Measurements from ENCODE around the gene DBI.
"Not testable (repeated sequence)": the region's sequence is repeated elsewhere in the genome, so short reads cannot be mapped to it uniquely, and the experiment has no call there.

Gene DBI

DNA sequence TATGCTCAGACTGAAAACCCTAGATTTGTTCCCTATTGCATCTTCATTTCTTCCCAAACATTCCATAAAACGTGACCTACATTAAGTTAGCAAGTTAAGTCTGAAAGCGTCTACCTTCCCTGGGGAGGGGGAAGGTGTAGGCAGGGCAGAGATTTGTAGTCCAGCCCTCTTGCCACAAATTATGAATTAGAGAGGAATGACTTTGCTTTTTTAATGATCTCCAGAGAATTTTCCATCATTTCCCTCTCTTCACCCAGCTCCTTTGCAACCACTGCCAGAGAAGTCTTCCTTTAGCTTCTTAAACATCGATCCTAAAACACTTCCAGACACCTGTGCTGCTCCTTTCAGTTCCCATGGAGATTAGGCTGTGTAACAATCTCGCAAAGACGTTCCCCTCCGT, 1.3 kb upstream of the DBI start:
- DNase-seq (ENCODE audit: low spot score): no peak

DNA sequence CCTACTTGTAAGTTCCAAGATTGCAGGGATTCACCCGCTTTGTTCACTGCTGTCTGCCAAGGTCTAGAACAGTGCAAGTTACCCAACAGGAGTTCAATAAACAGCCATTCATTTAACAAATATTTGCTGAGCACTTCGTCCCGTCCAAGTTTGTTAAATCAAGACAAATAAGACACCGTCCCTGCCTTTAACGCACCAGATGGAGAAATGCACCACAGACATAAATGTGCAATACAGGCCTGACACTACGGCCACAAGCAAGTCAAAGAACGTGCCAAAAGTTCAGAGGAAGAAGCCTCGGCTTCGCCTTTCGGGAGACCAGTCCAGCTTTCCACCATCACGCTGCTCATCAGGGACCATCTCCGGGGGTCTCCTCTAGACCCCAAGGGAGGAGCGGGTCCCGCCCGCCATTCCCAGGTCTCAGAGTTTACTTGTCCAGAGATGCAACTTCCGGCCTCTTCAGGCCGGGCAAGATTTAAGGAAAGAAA, 572 bp upstream of the DBI start:
- DNase-seq (ENCODE audit: low spot score): peak; percentile 64

DNA sequence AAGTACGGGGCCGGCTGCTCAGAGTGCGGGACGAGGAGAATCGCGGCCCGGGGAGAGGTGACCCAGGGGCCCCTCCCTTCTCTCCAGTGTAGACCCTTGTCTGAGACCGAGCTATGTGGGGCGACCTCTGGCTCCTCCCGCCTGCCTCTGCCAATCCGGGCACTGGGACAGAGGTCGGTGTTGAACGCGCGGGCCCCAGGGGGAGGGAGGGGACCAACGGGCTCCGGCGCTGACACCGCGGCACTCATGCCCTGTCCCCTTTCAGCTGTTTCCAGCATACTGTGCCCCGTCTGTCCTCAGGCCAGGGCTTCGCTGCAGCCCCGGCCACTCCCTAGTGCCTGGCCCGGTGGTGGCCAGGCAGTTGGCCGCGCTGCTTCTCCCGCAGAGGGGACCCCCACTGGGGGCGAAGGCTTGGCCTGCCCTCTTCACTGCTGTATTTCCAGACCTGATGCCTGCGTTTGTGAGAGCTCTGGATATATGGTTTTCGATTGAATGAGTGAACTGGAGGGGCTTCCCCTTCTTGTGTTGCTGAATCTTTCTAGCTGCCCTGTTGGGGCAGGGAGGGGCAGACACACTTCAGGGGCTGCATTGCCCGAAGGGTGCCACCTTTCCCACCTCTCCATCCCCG, 809 bp downstream of the DBI start:
- DNase-seq (ENCODE audit: low spot score): peak; percentile 60

DNA sequence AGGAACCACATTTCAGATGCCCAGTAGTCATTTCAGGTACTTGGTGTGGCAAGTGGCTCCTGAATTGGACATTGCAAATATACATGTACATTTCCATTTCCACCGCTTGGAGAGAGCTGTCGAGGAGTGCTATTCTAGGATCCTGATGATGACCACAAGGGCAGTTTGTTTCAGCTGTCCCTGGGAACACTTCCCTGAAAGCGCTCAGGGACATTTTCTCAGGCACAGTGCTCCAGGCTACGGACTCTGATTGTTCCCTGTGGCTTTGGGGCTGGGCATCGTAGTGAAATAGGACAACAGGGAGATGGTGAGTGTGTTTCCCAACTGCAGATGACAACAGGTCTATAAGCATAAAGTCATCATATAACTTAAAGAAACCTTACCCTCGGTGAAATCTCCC, 3.1 kb downstream of the DBI start:
- DNase-seq (ENCODE audit: low spot score): peak; percentile 40

DNA sequence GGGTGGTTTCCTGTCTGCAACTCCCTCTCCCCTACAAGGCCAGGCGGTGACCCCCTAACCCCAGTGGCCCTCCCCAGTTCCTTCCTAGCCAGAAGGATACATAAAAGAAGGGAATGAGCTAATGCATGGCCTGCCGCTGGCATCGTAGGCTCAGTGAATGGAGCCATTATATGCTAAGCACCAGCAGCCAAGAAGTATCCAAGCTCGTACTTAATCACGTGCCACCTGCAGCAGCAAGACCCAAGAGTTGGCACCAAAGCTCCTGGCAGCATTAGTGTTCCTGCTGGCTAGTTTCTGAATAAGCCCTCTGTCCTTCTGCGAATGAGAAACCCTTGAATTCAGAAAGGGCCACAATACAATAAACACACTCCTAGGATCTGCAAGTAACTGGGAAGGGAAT, 4.3 kb downstream of the DBI start:
- peak; percentile 97 for DNase-seq (ENCODE audit: low spot score)

DNA sequence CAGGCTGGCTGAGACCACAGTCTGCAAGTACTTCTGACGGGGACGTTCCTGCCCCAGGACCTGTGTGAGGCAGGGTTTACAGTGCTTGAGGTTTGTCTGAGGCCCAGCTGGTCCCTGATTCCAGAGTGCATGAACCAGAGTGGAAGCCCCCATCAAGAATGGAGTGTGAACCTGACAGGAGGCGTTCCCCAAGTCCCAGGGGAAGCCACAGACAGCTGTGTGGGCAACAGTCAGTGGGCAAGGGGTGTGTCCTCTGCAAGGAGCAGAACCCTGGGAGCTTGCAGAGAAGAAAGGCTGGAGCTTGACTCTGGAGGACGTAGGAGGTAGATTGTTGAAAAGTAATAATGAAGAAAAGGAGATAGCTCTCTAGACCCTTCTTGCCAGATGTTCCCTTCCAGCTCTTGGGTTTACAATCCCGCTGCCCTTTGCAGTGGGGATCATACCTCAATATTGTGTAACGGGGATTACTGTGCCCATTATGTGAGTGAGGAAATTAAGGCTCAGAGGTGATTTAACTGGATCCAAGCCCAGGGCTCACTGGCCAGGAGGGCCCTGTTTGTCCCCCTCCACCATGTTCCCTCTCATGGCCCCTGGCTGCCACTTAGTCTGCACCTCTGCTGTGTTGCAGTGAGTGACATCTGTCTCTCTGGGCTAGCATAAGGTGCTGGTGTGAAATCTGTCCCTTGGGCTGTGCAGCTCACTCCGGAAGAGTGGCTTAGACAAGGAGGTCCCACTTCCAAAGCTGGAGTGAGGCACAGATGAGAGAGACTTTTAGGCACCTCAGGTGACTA, 6.2 kb downstream of the DBI start:
- no peak for DNase-seq (ENCODE audit: low spot score)

GRCh38 chr2:119373907-119374745, 7.3 kb downstream of the DBI start:
- DNase-seq (ENCODE audit: low spot score): not testable (repeated sequence)

DNA sequence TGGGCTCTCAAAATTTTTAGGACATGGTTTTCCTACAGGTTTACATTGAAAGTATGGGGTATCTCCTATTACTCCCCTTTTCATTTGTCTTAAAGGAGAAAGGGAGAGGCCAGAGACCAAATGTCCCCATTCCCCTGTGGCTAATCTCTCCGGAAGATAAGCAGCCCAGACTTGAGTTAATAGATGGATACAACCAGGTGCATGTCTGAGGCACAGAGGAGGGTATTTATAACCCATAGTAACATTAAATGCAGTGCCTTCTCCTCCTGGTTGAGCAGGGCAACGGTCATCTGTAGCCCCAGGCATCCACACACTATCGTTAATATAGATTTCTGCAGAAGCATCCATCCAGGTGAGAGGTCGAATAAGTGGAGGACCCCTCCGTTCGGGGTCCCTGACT, 9.6 kb downstream of the DBI start:
- DNase-seq (ENCODE audit: low spot score): not testable (repeated sequence)

DNA sequence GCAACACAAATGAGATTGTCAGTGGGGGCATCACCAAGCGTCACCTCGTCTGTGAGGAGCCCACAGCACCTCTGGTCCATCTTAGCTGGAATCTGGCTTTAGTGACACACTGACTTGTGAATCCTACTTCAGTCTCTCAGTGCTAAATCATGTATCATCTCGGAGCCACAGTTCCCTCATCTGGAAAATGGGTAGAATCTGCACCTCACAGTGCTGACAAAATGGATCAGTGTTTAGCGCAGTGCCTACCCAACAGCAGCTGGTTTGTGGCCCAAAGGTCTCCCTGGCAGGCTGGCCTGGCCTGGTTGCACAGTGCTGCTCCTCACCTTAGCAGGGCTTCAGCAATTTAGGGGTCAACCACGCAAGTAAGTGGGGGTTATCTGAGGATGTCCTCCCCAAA, 10.0 kb downstream of the DBI start:
- no peak for DNase-seq (ENCODE audit: low spot score)

DNA sequence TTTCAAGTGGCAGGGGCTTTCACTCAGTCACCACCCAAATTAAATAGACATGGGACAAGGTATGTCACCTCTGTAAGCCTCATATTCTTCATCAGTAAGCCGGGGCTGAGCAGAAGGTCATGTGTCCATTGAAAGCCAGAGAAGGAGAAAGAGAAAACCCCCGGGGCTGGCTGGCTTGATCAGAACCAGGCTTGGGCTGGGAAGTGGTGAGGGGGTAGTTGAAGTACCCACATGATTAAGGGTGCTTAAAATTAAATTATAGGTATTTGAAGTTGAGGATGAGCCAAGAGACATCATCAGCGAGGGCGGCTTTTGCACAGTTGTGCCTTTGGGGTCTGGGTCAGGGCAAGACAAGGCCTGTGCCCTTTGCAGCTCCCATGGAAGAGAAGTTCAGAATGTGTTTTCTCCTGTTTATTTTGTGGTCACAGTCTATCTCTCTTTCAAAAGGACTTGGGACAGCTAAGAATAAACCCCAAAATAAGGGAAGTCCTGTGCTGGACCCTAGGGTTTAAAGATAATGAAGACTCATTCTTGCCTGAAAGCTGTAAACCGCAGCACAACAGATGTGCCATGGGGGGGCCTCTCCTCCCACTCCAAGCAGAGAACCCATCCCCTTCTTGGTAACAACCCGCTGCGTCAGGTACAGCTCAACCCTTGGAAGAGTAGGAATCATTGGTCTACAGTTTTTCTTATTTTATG, 10.7 kb downstream of the DBI start:
- no peak for DNase-seq (ENCODE audit: low spot score)

DNA sequence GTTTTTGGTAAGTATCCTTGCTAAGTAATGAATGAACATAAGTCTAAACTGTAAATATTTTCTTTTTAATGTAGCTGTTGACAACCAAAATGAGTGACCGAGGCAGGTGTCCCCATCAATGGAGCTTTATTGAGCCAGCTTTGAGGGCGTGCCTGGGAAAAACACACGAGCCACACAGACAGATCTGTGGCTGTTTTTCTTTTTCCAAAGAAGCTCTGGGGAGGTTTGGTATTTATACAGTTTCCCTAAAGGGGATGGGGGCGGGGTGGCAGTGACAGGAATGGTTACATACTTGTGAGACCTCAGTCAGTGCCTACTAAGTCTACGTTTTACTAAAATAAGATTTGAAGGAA, 11.2 kb downstream of the DBI start:
- DNase-seq (ENCODE audit: low spot score): no peak

DNA sequence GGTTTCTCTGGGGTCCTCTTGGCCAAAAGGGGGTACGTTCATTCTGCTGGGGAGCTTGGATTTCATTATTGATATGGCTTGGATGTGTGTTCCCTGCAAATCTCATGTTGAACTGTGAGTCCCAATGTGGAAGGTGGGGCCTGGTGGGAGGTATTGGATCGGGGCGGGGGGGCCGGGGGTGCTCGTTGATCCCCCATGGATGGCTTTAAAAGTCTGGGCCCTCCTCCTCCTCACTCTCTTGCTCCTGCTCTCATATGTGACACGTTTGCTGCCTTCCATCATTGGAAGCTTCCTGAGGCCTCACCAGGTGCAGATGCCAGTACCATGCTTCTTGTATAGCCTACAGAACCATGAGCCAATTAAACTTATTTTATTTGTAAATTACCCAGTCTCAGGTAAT, 11.8 kb downstream of the DBI start:
- DNase-seq (ENCODE audit: low spot score): no peak

- DNase-seq (ENCODE audit: low spot score): no peak
These were observed 16.8 kb downstream of the DBI start for GRCh38 chr2:119383410-119384140.

DNA sequence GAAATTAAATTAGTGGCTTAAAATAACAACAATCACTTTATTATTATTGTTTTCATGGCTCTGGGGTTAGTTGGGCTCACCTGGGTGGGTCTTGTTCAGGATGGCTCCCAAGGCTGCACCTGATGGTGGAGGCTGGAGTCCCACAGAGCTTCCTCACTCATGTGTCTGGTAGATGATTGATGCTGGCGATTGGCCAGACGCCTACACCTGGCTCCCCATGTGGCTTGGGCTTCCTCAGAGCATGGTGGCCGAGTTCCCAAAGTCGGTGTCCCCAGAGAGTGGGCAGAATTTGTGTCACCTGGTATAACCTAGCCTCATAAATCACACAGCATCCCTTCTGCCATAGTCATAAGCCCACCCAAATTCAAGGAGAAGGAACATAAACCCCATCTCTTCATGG, 18.2 kb downstream of the DBI start:
- no peak for DNase-seq (ENCODE audit: low spot score)

DNA sequence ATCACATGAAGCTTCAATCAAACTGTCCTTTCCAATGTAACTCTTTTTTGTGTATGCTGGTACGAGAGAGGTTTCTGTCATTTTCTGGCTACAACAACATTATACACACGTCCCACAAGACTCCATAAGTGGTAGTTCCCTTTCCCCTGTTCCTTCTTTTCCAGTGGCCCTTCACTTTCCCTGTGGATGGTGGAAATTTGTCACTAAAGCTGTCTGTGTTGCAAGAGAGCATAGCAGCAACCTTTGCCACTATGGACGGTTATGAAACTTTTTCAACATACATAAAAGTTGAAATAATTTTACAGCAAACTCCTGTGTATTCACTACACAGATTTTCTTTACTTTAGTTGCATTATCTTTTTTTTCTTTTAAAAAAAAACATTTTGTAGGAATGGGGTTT, 18.7 kb downstream of the DBI start:
- DNase-seq (ENCODE audit: low spot score): no peak

- peak; percentile 84 for DNase-seq (ENCODE audit: low spot score)
These were observed 20.8 kb downstream of the DBI start for GRCh38 chr2:119387381-119388129.

GRCh38 chr2:119389615-119390306, 23.0 kb downstream of the DBI start:
- DNase-seq (ENCODE audit: low spot score): no peak

- DNase-seq (ENCODE audit: low spot score): no peak
These were observed 27.4 kb downstream of the DBI start for GRCh38 chr2:119393971-119394748.

- DNase-seq (ENCODE audit: low spot score): no peak
These were observed 30.4 kb downstream of the DBI start for GRCh38 chr2:119397196-119397595.
